DND-41 (cell line): Measurements from ENCODE around the gene TEX10.
A peak's percentile ranks its signal among the peaks of the same experiment; 100 is the strongest.

Experiments used
- ATAC-seq: fragments of 200-7000 bp; cut with Tn5 transposase; 3 replicates; pipeline ENCODE4 v1.9.1; 2021; ENCODE audit warnings: low read depth; ENCODE audit not compliant: insufficient read depth
- DNase-seq: peaks from one replicate; pipeline ENCODE4 v3.0.0-alpha.2; 2020
- H2AFZ ChIP-seq: 2 replicates; pipeline ENCODE4 v1.6.0; 2012; ENCODE audit warnings: low read depth, low read length
- H3K27ac ChIP-seq: 2 replicates; pipeline ENCODE4 v1.5.1; 2012; ENCODE audit warnings: low read length, inconsistent platforms
- H3K27me3 ChIP-seq: fragments of 200-600 bp; sonication (generic); 2 replicates; pipeline ENCODE4 v1.6.0; 2012; ENCODE audit warnings: low read length, mild to moderate bottlenecking, inconsistent platforms; ENCODE audit not compliant: insufficient read depth, poor library complexity
- H3K36me3 ChIP-seq: 2 replicates; pipeline ENCODE4 v1.5.1; 2012; ENCODE audit warnings: low read length, inconsistent platforms; ENCODE audit not compliant: insufficient read depth
- H3K4me1 ChIP-seq: 2 replicates; pipeline ENCODE4 v1.5.1; 2012; ENCODE audit warnings: mild to moderate bottlenecking, low read length; ENCODE audit not compliant: insufficient read depth
- H3K4me2 ChIP-seq: 2 replicates; pipeline ENCODE4 v1.6.0; 2012; ENCODE audit warnings: mild to moderate bottlenecking, moderate library complexity, low read length, inconsistent platforms; ENCODE audit not compliant: insufficient read depth
- H3K4me3 ChIP-seq, 2 experiments: fragments of 200-600 bp in 1 of 2; shearing (Covaris generic) in 1 of 2; 2 replicates each; pipeline ENCODE4 v1.5.1; 2012 to 2016; ENCODE audit warnings: inconsistent platforms in 2 of 2, low read length in 2 of 2, mild to moderate bottlenecking in 2 of 2, low read depth in 1 of 2, moderate library complexity in 1 of 2
- H3K79me2 ChIP-seq: 2 replicates; pipeline ENCODE4 v1.6.0; 2012; ENCODE audit warnings: low read length, inconsistent platforms; ENCODE audit not compliant: insufficient read depth
- H3K9ac ChIP-seq: 2 replicates; pipeline ENCODE4 v1.6.0; 2012; ENCODE audit warnings: low read depth, mild to moderate bottlenecking, inconsistent platforms, low read length, moderate library complexity
- H3K9me3 ChIP-seq: 2 replicates; pipeline ENCODE4 v1.5.1; 2012; ENCODE audit warnings: low read length, moderate library complexity, mild to moderate bottlenecking, inconsistent platforms; ENCODE audit not compliant: insufficient read depth, severe bottlenecking
- H4K20me1 ChIP-seq: 2 replicates; pipeline ENCODE4 v1.6.0; 2012; ENCODE audit warnings: low read length; ENCODE audit not compliant: insufficient read depth
- CTCF ChIP-seq: IDR thresholded peaks from 2 replicates; pipeline ENCODE4 v1.5.1; 2012; ENCODE audit warnings: borderline replicate concordance, low read length, moderate library complexity, mild to moderate bottlenecking; ENCODE audit not compliant: poor library complexity, severe bottlenecking; ENCODE audit errors: extremely low read depth
- EZH2 ChIP-seq: IDR thresholded peaks from 3 replicates; pipeline ENCODE4 v1.6.1; 2012; ENCODE audit warnings: borderline replicate concordance, low read depth, mild to moderate bottlenecking, moderate library complexity, low read length, inconsistent platforms; ENCODE audit not compliant: severe bottlenecking

Gene TEX10

GRCh38 chr9:100352727-100353505, at the start of gene TEX10:
TSS of gene TEX10 (minus strand) at chr9:100352942. CDS start at chr9:100349363, 3,579 bp downstream.
- H3K9ac ChIP-seq: peak within 1 kb of the TSS; percentile 85
- H3K79me2 ChIP-seq: peaks cover 51% of the 10 kb centered on the region
- H3K9me3 ChIP-seq: no peaks in the 10 kb centered on the region
- peak within 1 kb of the TSS; percentile 72 for H3K4me2 ChIP-seq
- H4K20me1 ChIP-seq: peaks cover 30% of the 10 kb centered on the region
- DNase-seq (peak; percentile 90), ATAC-seq (peak; percentile 87)
- H3K27ac ChIP-seq: peak within 1 kb of the TSS; percentile 80
- peaks cover 36% of the 10 kb centered on the region for H3K4me1 ChIP-seq
- peaks cover 10% of the 10 kb centered on the region for H3K36me3 ChIP-seq
- no peaks in the 10 kb centered on the region for H3K27me3 ChIP-seq
- no peak for TF ChIP-seq EZH2
- TF ChIP-seq CTCF: no peak
- peak within 1 kb of the TSS; percentile 68 to 70 for H3K4me3 ChIP-seq
- H2AFZ ChIP-seq: peak within 1 kb of the TSS; percentile 84

GRCh38 chr9:100401042-100401441, 48.3 kb upstream of the TEX10 start:
- no peak overlapping the region for H3K27ac ChIP-seq
- H2AFZ ChIP-seq: no peak overlapping the region
- no peak for DNase-seq
- H4K20me1 ChIP-seq: no peaks in the 10 kb centered on the region
- ATAC-seq: no peak
- H3K4me3 ChIP-seq: no peak overlapping the region
- no peaks in the 10 kb centered on the region for H3K79me2 ChIP-seq
- TF ChIP-seq EZH2 (no peak), CTCF (no peak)
- no peak overlapping the region for H3K4me2 ChIP-seq
- no peaks in the 10 kb centered on the region for H3K9me3 ChIP-seq
- H3K4me1 ChIP-seq: no peaks in the 10 kb centered on the region
- H3K36me3 ChIP-seq: no peaks in the 10 kb centered on the region
- no peak overlapping the region for H3K9ac ChIP-seq
- no peaks in the 10 kb centered on the region for H3K27me3 ChIP-seq

- ATAC-seq: no peak
- DNase-seq: no peak
- Histone ChIP-seq H3K27me3 (no peaks in the 10 kb centered on the region), H3K36me3 (no peaks in the 10 kb centered on the region), H3K4me2 (no peak overlapping the region), H3K4me1 (no peaks in the 10 kb centered on the region), H3K9me3 (peaks cover 3% of the 10 kb centered on the region), H3K9ac (no peak overlapping the region), H2AFZ (no peak overlapping the region), H3K4me3 (no peak overlapping the region), H4K20me1 (no peaks in the 10 kb centered on the region), H3K27ac (no peak overlapping the region), H3K79me2 (no peaks in the 10 kb centered on the region)
- no peak for TF ChIP-seq EZH2
- no peak for TF ChIP-seq CTCF
Observed at GRCh38 chr9:100397529-100398266, 45.0 kb upstream of the TEX10 start.
